GM19395 (cell line): Measurements from ENCODE around the gene FARP1.

Experiments
- ATAC-seq: cut with Tn5 transposase; IDR thresholded peaks from one replicate; pipeline ENCODE4 v1.9.1; 2021; ENCODE audit warnings: mild to moderate bottlenecking, moderate library complexity; ENCODE audit not compliant: unreplicated experiment

FARP1 gene

GRCh38 chr13:98413796-98414195 lies 270.9 kb downstream of the FARP1 start:
- ATAC-seq, result no peak

DNA sequence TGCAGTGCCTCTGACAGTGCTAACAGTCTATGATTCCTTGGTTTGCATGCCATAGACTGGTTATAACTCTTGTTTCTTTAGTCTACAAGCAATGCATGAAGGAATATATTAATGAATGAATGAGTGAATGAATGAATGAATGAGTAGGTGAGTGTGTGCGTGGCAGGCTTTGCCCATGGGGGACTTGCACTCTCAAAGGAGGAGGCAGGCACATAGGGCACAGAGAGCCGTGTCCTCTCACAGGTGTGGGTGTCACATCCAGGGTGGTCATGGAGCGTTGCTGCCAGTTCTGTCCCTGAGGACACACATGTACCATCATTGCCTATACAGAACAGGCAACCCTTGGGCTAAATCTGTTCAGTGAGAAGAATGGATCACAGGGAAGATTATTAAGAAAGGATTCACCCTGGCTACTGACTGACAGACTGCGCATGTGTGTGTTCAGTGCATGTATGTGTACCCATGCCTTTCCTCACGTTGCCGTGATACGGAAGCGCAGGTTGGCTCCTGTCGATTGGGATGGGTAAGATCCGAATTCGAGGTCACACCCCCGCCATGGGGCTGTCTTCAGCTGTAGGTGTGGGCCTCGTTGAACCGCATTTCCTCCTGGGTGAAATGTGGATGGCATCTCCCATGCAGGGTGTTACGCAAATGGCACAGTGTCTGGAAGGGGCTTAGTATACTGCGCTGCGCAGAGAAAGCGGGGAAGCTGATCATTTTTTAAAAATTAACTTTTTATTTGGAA lies 272.6 kb downstream of the FARP1 start:
- no peak for ATAC-seq

DNA sequence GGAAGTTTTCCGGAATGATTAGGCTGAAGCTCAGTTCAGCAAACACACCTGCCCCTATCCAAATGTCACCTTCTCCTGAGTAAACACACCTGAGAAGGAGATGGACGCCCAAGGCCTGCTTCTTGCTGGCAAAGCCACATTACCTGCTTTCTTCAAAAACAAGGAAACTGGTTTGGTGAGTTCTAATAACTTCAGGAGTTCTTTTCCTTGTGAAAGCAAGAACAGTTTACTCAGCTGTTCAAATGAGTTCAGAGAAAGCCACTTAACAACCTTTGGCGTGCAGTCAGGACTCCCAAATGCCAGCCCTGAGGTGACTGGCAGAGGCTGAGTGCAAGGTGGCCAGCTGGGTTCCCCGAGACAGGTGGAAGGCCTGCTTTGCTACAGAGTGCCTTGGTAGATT lies 273.5 kb downstream of the FARP1 start:
- no peak for ATAC-seq

DNA sequence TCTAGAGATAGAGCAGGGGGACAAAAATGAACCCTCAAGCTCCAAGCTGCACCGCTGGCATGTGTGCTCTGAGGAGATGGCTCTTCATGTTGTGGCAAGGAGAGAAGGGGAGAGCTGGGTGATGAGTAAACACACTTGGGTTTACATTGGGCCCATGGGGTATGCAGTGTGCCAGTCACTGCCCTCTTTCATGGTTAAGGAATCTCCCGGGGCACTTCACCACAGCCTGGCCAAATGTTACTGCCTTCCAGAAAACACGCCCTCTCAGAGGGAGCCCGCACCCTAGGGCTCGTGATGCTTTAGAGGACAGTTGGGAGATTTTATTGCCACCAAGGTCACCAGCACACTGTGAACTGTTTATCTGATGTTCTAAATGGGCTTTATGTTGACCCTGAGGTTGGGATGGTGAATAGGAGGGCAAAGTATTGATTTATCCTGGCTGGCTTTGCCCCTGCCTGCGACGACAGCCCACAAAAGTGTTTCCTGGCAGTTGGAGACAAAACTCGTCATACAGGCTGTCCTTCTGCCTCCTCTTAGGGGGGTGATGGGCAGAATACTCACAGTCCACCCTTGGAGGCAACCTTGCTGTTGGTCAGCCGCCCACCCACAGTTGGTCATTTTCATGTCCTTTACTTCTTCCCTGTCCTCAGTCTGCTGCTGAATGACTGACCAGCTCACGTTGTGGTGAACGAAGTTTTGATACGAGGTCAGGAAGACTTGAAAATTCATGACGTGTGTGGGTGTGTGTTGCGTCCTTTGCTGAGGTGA lies 277.1 kb downstream of the FARP1 start:
- no peak for ATAC-seq

DNA sequence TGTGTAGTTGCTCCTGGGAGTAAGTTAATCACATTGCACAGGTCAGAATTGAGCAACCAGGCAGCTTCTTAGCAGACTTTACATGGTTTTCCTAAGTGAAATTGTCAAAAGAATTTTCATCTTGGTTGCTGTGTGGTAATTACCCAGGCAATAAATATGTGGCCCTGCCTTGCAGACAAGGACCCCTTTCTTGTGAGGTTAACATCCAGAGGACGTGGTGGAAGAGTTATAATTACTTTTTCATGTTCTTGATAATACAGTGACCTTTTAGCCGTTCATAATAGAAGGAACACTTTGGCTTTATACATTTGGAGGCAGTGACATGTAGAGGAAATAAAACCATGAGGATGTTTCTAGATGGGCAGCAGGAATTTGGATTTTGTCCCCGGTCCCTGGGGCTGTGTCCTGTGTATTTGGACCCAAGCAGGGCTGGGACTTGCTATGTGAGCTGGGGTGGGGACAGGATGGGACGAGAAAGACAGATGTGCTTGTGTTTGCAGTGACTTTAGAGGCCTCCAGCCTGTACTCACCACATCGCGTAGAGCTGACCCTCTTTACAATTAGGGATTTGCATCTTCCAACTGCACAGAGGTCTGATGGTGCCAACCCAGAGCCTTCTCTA lies 277.8 kb downstream of the FARP1 start:
- no peak for ATAC-seq

GRCh38 chr13:98422046-98422445 lies 279.2 kb downstream of the FARP1 start:
- no peak for ATAC-seq

DNA sequence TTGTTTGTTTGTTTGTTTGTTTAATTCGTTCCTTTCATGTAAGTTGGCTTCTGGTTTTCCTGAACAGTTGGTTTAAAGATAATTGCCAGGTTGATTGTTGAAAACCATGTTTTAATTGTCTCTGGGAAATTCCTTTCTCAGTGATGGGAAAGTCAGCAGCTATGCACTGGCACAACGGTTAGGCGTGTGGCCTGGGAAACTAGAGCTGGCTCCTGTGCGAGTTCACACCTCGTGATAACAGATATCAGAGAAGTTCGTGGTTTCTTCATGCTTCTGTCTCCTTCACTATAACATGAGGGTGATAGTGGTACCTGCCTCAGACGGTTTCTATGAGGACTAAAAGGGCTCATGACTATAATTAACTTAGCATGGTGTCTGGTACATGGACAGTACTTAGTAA lies 280.5 kb downstream of the FARP1 start:
- ATAC-seq, result no peak

GRCh38 chr13:98427331-98427995 lies 284.6 kb downstream of the FARP1 start:
- no peak for ATAC-seq

DNA sequence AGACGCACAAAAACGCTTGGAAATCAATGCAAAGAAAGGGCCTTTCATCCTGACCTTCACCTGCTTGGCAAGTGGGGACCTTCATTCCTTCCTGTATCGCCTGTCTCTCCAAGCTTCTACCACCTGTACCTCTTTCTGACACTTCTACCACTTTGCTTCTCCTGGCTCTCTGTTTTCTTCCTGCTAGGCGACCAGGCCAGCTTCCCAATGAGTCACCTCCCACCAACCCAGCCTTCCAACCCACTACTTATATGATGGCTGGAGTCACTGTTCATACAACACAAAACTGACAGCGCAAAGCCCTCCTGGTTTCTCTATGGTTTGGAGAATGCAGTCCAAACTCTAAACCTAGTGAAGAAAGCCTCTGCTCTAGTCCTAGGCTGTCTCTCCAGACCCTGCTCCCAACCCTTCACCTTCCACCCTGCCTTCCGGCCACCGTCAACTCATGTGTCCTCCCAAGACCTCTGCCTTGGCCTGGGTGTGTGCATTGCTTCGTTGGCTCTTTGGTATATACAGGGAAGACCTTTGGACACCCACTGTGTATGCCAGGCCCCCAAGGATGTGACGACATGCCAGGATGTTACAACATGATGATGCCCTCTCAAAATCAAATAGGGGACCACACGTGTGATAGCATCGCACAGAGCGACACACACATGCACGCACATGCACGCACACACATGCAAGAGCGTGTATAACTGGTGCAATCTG lies 285.5 kb downstream of the FARP1 start:
- no peak for ATAC-seq

DNA sequence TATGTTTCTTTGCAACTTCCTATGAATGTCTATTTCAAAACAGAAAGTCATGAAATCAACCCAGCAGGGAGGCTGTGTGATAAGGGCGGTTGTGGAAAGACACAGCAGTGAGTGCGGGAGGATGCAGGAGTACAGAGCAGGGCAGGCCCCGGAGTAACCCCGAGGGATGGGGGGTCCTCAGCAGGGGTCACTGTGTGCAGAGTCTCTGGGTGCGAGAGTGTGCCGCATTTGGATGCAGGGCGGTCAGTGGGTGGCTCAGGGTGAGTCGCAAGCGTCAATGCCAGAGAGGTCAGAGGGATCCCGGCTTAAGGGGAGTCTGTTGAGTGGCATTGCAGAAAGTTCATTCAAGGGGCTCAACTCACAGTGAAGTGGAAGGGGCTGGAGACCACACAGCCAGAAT lies 286.2 kb downstream of the FARP1 start:
- no peak for ATAC-seq

DNA sequence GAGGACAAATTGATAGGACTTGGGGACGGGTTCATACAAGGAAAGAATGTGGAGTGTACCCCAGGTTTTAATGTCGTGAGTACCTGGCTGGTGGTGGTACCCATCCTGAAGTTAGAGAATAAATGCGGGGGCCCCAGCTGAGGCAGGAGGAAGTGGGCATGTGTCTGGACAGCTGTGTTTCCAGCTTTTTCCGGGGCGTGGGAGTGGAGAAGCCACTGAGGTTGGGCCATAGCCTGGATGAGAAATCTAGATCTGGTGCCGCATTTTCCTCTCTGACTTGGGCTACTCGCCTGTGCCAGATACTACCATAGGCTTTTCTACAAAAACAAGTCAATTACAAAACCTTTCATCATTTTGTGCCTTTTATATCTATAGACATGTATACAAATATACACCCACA lies 286.6 kb downstream of the FARP1 start:
- ATAC-seq, result no peak

DNA sequence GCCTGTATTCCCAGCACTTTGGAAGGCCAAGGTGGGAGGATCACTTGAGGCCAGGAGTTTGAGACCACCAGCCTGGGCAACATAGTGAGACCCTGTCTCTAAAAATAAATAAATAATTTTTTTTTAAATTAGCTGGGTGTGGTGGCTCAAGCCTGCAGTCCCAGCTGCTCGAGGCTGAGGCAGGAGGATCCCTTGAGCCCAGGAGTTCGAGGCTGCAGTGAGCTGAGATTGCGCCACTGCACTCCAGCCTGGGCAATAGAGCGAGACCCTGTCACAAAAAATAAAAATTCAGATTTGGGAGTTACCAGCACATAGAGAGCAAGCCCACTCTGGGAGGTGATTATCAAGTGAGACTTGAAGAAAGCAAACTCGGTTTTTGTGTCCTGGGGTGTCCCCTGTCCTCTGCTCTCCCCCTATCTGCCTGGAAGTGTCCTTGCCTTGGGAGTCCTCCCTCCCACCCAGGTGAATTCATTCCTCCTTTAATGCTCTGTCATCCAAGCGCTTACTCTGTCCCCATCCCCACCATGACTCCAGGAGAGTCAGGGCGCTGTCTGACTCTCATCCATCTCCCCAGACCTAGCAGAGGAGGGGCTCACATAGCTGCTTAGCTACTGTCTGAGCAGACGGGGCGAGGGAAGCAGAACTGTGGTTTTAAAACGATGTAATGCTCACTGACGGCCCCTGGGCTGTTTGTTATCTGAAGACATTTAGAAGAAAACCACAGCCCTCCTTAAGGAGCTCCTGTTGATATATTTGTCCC lies 287.3 kb downstream of the FARP1 start:
- no peak for ATAC-seq

DNA sequence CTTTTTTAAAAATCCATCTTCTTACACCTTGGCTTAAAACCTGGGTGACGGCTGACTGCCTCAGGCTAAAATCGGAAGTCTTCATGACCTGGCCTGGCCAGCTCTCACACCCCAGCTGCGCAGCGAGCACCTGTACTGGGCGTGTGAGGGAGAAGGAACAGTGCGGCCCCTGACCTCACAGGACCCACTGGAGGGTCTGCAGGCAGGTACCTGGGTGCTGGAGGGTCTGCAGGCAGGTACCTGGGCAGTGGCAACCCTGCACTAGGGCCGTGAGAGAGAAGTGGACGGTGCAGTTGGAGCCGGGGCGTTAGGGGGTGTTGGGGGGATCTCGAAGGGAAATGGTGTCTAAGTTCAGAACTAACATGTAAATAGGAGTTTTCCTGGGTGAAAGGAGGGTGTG lies 289.7 kb downstream of the FARP1 start:
- no peak for ATAC-seq

DNA sequence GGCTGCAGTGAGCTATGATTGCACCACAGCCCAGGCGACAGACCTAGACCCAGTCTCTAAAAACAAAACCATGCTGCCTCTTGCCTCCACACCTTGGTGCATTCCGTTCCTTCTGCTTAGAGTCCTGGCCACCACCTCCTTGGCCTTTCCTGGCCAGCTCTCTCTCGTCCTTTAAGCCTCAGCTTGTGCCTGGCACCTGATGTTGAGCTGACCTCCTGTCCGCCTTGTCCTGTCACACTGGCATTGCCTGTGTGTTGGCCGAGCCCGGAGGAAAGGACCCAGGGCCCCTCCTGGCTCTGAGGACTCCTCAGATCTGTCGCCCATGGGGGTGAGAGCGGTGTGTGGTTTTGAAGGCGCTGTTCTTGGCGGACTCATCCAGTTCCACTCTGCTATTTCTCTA lies 290.8 kb downstream of the FARP1 start:
- no peak for ATAC-seq

GRCh38 chr13:98434060-98434459 lies 291.2 kb downstream of the FARP1 start:
- no peak for ATAC-seq

DNA sequence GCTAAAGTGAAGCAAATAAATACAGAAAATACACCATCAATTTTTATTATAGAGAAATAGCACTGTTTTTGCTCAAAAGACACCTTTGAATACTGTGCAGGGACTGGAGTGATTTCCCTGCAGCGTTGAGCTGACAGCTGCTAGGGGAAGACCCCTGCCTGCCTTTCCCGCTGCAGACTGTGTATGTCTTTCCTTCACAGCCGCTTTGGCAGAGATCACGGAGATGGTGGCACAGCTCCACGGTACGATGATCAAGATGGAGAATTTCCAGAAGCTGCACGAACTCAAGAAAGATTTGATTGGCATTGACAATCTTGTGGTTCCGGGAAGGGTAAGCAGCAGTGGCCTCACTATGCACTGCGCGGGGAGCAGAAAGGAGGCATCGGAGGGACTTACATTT lies 292.5 kb downstream of the FARP1 start:
- no peak for ATAC-seq

- no peak for ATAC-seq
These were observed 293.5 kb downstream of the FARP1 start for GRCh38 chr13:98436233-98436910.

DNA sequence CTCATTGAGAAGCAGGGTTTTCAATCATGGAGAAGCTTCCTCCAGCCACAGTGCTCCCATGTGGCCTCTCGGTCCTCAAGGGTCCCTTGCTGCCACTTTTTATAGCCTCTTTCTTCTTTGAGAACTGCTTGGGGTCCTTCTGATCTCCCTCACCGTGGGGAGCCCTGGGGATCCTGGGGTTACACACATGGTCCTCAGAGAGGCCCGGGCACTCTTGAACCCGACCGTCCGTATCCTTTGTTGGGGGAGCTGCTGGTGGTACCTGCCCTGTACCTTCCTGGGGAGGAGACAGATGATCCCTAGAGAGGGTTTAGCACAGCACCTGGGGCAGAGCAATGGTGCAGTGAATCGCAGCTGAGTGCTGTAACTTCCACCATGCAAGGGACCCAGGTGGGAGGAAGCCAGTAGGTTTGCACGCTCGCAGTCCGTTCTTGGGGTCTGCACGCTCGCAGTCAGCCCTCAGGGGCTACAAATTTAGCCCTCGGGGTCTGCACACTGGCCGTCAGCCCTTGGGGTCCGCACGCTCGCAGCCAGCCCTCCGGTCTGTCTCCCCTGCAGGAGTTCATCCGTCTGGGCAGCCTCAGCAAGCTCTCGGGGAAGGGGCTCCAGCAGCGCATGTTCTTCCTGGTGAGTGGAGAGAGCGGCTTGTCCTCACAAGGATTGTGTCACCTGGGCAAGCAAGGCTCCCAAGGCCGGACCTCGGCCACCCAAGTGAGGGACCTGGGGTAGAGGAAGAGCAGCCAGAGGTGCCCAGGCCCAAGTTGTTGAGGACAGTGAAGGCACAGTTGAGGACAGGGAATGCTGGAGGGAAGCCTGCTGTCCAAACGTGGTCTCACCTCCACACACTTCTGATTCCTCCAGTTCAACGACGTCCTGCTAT lies 295.6 kb downstream of the FARP1 start:
- no peak for ATAC-seq
